ENCODE data around the gene XYLT1.

Gene XYLT1

GRCh38 chr16:17176199-17176598, 294.6 kb downstream of the XYLT1 start (continued):
- TF ChIP-seq KLF17 (tag by site-specific recombination; IDR thresholded peaks at IDR 0.05) (no peak), REPIN1 (tag by site-specific recombination; IDR thresholded peaks at IDR 0.05; ENCODE audit: low read depth) (no peak), ZNF473 (tag by site-specific recombination; IDR thresholded peaks at IDR 0.05) (no peak), ZNF621 (tag by site-specific recombination; IDR thresholded peaks at IDR 0.05) (no peak), ZNF585B (tag by site-specific recombination; IDR thresholded peaks at IDR 0.05) (no peak)

- Histone ChIP-seq H3K4me1 (ENCODE audit: control insufficient read depth, insufficient read depth, low read length) (no peaks in the 10 kb centered on the region), H3K36me3 (ENCODE audit: control insufficient read depth in 2 of 2, insufficient read depth in 1 of 2, low read length in 2 of 2) (no peaks in the 10 kb centered on the region), H3K9me3 (ENCODE audit: control insufficient read depth, insufficient read depth, low read depth, low read length) (no peaks in the 10 kb centered on the region), H3K4me3 (ENCODE audit: low read depth, low read length) (no peak overlapping the region), H3K27ac (ENCODE audit: extremely low read depth, low read depth, low read length) (no peak overlapping the region)
- ChIA-PET POLR2A (no interaction called here), CTCF (no interaction called here)
- TF ChIP-seq ZNF148 (tag by site-specific recombination; IDR thresholded peaks at IDR 0.05; ENCODE audit: borderline replicate concordance) = no peak
- no peak for TF ChIP-seq ZNF548 (tag by site-specific recombination; IDR thresholded peaks at IDR 0.05)
- no peak for TF ChIP-seq REPIN1 (tag by site-specific recombination; IDR thresholded peaks at IDR 0.05; ENCODE audit: low read depth)
- TF ChIP-seq ZNF184 (tag by site-specific recombination; IDR thresholded peaks at IDR 0.05) = no peak
- TF ChIP-seq PRDM10 (tag by site-specific recombination; IDR thresholded peaks at IDR 0.05) = no peak
- TF ChIP-seq ZSCAN4 (tag by site-specific recombination; IDR thresholded peaks at IDR 0.05) = no peak
- TF ChIP-seq ZNF19 (tag by site-specific recombination; IDR thresholded peaks at IDR 0.05; ENCODE audit: low read depth) = no peak
- no peak for TF ChIP-seq ZNF248 (tag by site-specific recombination; IDR thresholded peaks at IDR 0.05)
- no peak for TF ChIP-seq SETDB1 (IDR thresholded peaks at IDR 0.05; ENCODE audit: insufficient read length, low read length)
- no peak for TF ChIP-seq ZNF558 (tag by site-specific recombination; IDR thresholded peaks at IDR 0.05)
- no peak for TF ChIP-seq ZNF692 (tag by site-specific recombination; IDR thresholded peaks at IDR 0.05)
- TF ChIP-seq ATF2 (tag by site-specific recombination; IDR thresholded peaks at IDR 0.05; ENCODE audit: low read depth) = no peak
- TF ChIP-seq ZNF175 (tag by site-specific recombination; IDR thresholded peaks at IDR 0.05) = no peak
- TF ChIP-seq ZNF398 (tag by site-specific recombination; IDR thresholded peaks at IDR 0.05) = no peak
- TF ChIP-seq ZNF146 (tag by site-specific recombination; IDR thresholded peaks at IDR 0.05) = no peak
- TF ChIP-seq ZNF792 (tag by site-specific recombination; IDR thresholded peaks at IDR 0.05) = no peak
- no peak for TF ChIP-seq ZNF626 (tag by site-specific recombination; IDR thresholded peaks at IDR 0.05)
- TF ChIP-seq ZBTB6 (tag by site-specific recombination; IDR thresholded peaks at IDR 0.05) = no peak
- no peak for TF ChIP-seq ZNF433 (tag by site-specific recombination; IDR thresholded peaks at IDR 0.05; ENCODE audit: low read depth)
Observed at GRCh38 chr16:17173281-17173680, 297.5 kb downstream of the XYLT1 start.

Measured in HEK293 (cell line).